NCI-H1417 (cell line): ENCODE data around the gene ZNF555.
"Not testable (repeated sequence)": the region's sequence is repeated elsewhere in the genome, so short reads cannot be mapped to it uniquely, and the experiment has no call there.

Experiments used
- DNase-seq, 3 experiments: peaks; one replicate each; lab custom pipeline; 2025; lab: John Stamatoyannopoulos, UW

Gene ZNF555

GRCh38 chr19:2840794-2841791 lies at the start of gene ZNF555:
ZNF555 (plus strand) TSS chr19:2841475; CDS start chr19:2841573, 98 bp downstream.
- peak; percentile 80 to 99 (median 93) for DNase-seq

DNA sequence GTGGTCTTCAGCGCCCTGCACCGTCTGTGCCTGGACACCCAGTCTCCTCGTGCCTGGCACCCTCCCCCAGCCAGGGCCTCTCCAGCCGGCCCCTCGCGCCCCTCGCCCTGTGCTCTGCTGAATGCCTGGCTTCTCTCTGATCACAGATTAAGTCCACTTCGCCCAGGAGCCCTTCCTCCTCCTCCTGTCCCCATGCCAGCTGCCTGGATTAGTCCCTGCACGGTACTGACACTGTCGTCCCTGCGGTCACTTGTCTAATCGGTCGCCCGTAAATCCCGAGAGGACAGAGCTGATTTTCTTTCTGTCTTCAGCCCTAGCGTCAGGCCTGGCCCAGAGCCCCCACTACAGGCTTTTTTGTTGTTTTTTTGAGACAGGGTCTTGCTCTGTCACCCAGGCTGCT lies 49.4 kb upstream of the ZNF555 start:
- DNase-seq: no peak

DNA sequence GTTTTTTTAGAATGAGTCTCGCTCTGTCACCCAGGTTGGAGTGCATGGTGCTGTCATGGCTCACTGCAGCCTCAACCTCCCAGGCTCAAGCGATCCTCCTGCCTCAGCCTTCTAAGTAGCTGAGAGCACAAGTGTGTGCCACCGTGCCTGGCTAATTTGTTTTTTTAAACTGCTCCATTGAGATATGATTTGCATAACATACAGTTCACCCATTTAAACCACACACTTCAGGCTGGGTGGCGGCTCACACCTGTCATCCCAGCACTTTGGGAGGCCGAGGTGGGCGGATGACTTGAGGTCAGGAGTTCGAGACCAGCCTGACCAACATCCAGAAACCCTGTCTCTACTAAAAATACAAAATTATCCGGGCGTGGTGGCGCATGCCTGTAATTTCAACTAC lies 48.6 kb upstream of the ZNF555 start:
- not testable (repeated sequence) for DNase-seq

GRCh38 chr19:2793126-2793525 lies 48.1 kb upstream of the ZNF555 start:
- DNase-seq: no peak

GRCh38 chr19:2793577-2793976 lies 47.7 kb upstream of the ZNF555 start:
- DNase-seq: no peak

GRCh38 chr19:2795827-2796658 lies 45.2 kb upstream of the ZNF555 start:
- no peak for DNase-seq

- no peak for DNase-seq
Observed at GRCh38 chr19:2796659-2797266, 44.5 kb upstream of the ZNF555 start.

GRCh38 chr19:2797280-2797679 lies 44.0 kb upstream of the ZNF555 start:
- DNase-seq: no peak

GRCh38 chr19:2798158-2798685 lies 43.1 kb upstream of the ZNF555 start:
- DNase-seq: no peak

DNA sequence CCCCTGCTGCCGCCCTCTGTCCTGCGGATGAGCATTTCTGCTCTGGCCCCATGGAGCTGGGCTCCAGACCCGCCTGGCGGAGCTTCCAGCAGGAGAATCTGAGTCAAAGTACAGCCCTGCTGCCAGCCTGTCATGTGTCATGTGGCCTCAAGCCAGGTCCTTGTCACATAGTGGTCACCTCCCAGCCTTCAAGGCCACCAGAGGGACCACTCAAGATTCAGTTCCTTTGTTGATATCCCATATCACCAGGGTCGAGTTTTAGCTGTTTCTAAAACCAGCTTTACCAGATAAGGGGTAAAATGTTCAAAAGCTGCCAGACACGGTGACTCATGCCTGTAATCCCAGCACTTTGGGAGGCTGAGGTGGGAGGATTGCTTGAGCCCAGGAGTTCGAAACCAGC lies 42.5 kb upstream of the ZNF555 start:
- no peak for DNase-seq

- no peak for DNase-seq
Observed at GRCh38 chr19:2799273-2800020, 41.8 kb upstream of the ZNF555 start.

DNA sequence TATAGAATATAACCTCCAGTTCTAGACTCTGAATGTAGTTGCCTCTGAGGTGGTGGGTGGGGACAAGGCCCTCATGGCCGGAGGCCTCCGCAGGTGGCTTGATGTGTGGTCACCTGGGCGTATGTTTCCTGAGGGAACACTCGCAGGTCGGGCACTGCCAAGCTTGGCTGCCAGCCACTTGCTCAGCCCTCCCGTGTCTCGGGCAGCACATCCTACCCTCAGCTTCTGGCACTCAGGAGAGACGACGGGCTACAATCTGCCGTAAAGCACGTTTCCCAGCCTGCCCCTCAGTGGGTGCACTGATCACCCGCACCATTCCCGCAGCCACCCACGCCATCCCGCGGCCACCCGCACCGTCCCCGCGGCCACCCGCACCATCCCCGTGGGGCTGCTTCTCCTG lies 40.8 kb upstream of the ZNF555 start:
- no peak for DNase-seq

DNA sequence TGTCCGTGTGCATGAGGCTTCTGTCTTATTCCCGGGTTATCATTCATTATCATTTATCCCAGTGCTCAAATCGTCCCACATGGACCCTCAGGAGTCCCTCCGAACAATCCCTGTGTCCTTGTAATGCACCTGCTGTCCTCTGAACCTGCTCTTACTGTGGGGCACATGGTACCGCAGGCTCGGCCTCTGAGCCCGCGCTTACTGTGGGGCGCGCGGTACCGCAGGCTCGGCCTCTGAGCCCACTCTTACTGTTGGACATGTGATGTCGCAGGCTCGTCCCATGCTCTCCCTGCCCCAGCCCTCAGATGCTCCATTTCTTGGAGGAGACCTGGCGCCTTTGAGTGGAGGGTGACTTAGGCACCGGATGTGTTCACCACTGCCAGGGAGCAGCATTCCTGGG lies 38.4 kb upstream of the ZNF555 start:
- no peak for DNase-seq

- no peak for DNase-seq
Observed at GRCh38 chr19:2803486-2804155, 37.7 kb upstream of the ZNF555 start.

GRCh38 chr19:2804156-2805004 lies 36.9 kb upstream of the ZNF555 start:
- no peak for DNase-seq

DNA sequence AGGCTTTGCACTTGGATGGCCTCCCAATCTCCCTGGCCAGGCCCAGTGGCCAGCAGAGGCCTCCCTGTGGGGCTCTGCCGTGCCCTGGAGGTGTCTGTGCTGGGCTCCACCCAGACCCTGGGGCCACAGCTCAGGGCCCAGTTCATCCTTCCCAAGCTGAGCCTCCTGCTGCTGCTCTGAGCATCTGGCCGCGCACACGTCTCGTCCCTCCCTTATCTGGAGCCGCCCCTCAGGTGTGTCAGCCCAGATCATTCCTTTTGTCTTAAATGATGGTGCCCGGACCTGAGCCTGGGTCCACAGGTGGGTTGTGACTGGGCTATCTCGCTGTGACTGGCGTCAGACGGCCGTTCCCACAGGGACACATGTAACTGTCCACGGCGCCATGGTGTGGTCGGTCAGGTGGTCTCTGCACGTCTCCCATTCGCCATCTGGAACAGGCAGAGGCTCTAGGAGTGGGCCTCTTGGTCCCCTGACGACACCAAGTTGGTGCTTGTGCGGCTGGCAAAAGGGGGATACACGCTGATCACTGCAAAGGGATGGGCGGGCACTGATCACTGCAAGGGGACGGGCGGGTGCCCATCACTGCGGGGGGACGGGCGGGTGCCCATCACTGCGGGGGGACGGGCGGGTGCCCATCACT lies 35.9 kb upstream of the ZNF555 start:
- no peak for DNase-seq

- DNase-seq: no peak
Observed at GRCh38 chr19:2805991-2806649, 35.2 kb upstream of the ZNF555 start.

DNA sequence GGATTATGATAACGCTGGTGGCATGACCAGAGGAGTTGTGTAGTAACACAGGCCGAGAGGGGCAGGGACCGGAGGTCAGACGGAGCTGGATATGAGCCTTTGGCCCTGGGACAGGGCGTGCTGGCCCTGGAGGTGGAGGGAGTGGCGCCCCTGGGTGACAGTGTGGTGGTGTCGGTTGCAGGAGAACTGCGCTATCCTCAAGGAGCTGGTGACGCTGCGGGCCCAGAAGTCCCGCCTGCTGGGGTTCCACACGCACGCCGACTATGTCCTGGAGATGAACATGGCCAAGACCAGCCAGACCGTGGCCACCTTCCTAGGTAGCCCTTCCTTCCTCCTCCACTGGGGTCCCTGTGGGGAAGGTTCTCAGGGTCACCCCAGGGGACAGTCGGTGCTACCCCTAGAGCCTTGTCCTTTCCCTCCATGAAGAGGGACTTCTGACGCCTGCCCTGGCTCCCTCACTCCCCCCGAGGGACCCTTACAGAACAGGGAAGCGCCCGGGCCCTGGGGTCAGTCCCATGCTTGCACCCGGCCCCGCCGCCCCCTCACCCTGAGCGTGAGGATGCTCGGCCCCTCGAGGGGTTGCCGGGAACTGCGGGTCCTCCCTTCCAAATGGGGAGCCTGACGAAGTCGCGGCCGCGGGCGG lies 34.4 kb upstream of the ZNF555 start:
- no peak for DNase-seq
